Mesothelial cell of epicardium (in vitro differentiated cells): ENCODE data around the gene CMSS1. TPM values are rescaled to one million over a fixed set of nuclear protein-coding genes. Genes with fewer than 3 reads are reported as not detected.
A peak's percentile ranks its signal among the peaks of the same experiment; 100 is the strongest.

Experiments used
- DNase-seq, 2 experiments: peaks; one replicate each; pipeline ENCODE4 v3.0.0; 2021; ENCODE audit warnings: low spot score in 2 of 2; ENCODE audit not compliant: unreplicated experiment in 2 of 2
- H3K27ac Mint-ChIP-seq: 2 replicates; pipeline ENCODE4 v1.8.0; 2021; ENCODE audit warnings: mixed read lengths
- H3K27me3 Mint-ChIP-seq: 2 replicates; pipeline ENCODE4 v1.8.0; 2021; ENCODE audit warnings: low read depth, mixed read lengths
- H3K36me3 Mint-ChIP-seq: 2 replicates; pipeline ENCODE4 v1.8.0; 2021; ENCODE audit warnings: mixed read lengths
- H3K4me1 Mint-ChIP-seq: 2 replicates; pipeline ENCODE4 v1.8.0; 2021; ENCODE audit warnings: mixed read lengths
- H3K4me3 Mint-ChIP-seq: 2 replicates; pipeline ENCODE4 v1.8.0; 2021; ENCODE audit warnings: mild to moderate bottlenecking, moderate library complexity, mixed read lengths
- H3K9me3 Mint-ChIP-seq: 2 replicates; pipeline ENCODE4 v1.8.0; 2021; ENCODE audit warnings: mixed read lengths
- CTCF ChIP-seq: fragments of 200-600 bp; sonication (generic); IDR thresholded peaks from one replicate; pipeline ENCODE4 v1.5.0; 2021; ENCODE audit warnings: antibody characterized with exemption; ENCODE audit not compliant: unreplicated experiment
- total RNA-seq: library from RNA; stranded (reverse); gene quantifications from 3 replicates; pipeline ENCODE4 v1.2.1, GENCODE V29; 2021

Gene CMSS1
- total RNA-seq, 1 donor from 2014 or later: 30.0 TPM

GRCh38 chr3:100096866-100097265 lies 279.2 kb downstream of the CMSS1 start:
- peaks cover 4% of the 10 kb centered on the region for H3K36me3 Mint-ChIP-seq
- H3K27me3 Mint-ChIP-seq: no peaks in the 10 kb centered on the region
- no peak overlapping the region for H3K4me3 Mint-ChIP-seq
- H3K9me3 Mint-ChIP-seq: peaks cover 8% of the 10 kb centered on the region
- peaks cover 23% of the 10 kb centered on the region for H3K4me1 Mint-ChIP-seq
- no peak for TF ChIP-seq CTCF
- no peak overlapping the region for H3K27ac Mint-ChIP-seq
- DNase-seq: no peak

GRCh38 chr3:100097919-100098783 lies 280.5 kb downstream of the CMSS1 start:
- H3K36me3 Mint-ChIP-seq: peaks cover 4% of the 10 kb centered on the region
- peaks cover 8% of the 10 kb centered on the region for H3K9me3 Mint-ChIP-seq
- TF ChIP-seq CTCF: no peak

GRCh38 chr3:100098784-100099070 lies 281.1 kb downstream of the CMSS1 start:
- H3K27me3 Mint-ChIP-seq: no peaks in the 10 kb centered on the region
- H3K4me3 Mint-ChIP-seq: no peak overlapping the region
- H3K27ac Mint-ChIP-seq: peak overlapping the region; percentile 51
- peaks cover 4% of the 10 kb centered on the region for H3K36me3 Mint-ChIP-seq
- peaks cover 8% of the 10 kb centered on the region for H3K9me3 Mint-ChIP-seq
- no peak for DNase-seq
- peaks cover 25% of the 10 kb centered on the region for H3K4me1 Mint-ChIP-seq
- no peak for TF ChIP-seq CTCF

More at GRCh38 chr3:100097919-100098783, 280.5 kb downstream of the CMSS1 start:
- H3K4me1 Mint-ChIP-seq: peaks cover 23% of the 10 kb centered on the region
- H3K27ac Mint-ChIP-seq: peak overlapping the region; percentile 35
- no peaks in the 10 kb centered on the region for H3K27me3 Mint-ChIP-seq
- no peak for DNase-seq
- no peak overlapping the region for H3K4me3 Mint-ChIP-seq

DNA sequence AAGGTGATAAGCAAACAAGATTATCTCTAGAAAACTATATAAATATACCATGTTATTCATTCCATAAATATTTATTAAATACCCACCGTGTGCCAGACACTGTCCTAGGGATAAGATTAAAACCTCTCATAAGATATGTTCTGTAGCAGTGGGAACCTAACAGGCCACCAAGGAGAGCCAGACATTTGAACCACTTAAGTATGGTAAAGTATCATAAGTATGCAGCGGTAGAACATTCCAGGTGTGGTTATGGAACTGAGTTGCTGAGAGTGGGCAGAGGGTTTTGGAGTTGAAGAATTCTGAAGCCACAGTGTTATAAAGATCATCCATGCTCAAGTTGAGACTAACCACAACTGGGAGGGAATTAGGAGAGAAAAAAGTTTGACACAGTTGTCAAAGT lies 282.0 kb downstream of the CMSS1 start:
- Mint-ChIP-seq H3K27ac (peak overlapping the region; percentile 4), H3K4me1 (peaks cover 34% of the 10 kb centered on the region)
- TF ChIP-seq CTCF: no peak

DNA sequence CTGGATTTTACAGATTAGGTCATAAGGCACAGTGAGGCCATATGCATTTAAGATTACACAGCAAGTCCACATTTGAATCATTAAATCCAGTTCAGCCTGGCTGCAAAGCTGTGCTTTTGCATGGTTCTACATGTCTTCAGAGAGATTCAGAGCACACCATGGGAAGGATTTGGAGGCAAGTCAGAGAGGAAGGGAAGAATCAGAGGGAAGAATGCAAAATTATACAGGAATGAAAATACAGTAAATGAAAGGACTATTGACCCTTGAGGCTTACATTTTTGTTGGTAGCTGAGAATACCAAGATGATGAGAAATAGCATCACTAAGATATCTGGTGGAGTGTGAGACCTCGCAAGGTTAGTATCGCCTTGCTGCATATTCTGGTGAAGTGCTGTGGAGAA lies 282.8 kb downstream of the CMSS1 start:
- Mint-ChIP-seq H3K36me3 (peaks cover 4% of the 10 kb centered on the region), H3K27me3 (no peaks in the 10 kb centered on the region), H3K27ac (no peak overlapping the region), H3K4me3 (no peak overlapping the region), H3K4me1 (peaks cover 42% of the 10 kb centered on the region), H3K9me3 (peaks cover 8% of the 10 kb centered on the region)
- TF ChIP-seq CTCF: no peak
- no peak for DNase-seq

More for the DNA sequence above, 282.0 kb downstream of the CMSS1 start:
- Mint-ChIP-seq H3K9me3 (peaks cover 8% of the 10 kb centered on the region), H3K4me3 (no peak overlapping the region), H3K27me3 (no peaks in the 10 kb centered on the region), H3K36me3 (peaks cover 4% of the 10 kb centered on the region)
- no peak for DNase-seq
